DOHH2 (cell line): ENCODE data around the gene NBAS.

Experiments
- EZH2phosphoT487 ChIP-seq: fragments of 200-600 bp; sonication (generic); IDR thresholded peaks from 2 replicates; pipeline ENCODE4 v1.6.1; 2017; ENCODE audit warnings: borderline replicate concordance, mild to moderate bottlenecking, antibody characterized with exemption, low read length, moderate library complexity, mixed read lengths
- TF ChIP-seq, protein P1 (sequence below): fragments of 200-600 bp; sonication (generic); IDR thresholded peaks from one replicate; pipeline ENCODE4 v1.5.1; 2014; ENCODE audit warnings: antibody characterized with exemption, mild to moderate bottlenecking, low read depth, low read length; ENCODE audit not compliant: poor library complexity, severe bottlenecking

DNA sequence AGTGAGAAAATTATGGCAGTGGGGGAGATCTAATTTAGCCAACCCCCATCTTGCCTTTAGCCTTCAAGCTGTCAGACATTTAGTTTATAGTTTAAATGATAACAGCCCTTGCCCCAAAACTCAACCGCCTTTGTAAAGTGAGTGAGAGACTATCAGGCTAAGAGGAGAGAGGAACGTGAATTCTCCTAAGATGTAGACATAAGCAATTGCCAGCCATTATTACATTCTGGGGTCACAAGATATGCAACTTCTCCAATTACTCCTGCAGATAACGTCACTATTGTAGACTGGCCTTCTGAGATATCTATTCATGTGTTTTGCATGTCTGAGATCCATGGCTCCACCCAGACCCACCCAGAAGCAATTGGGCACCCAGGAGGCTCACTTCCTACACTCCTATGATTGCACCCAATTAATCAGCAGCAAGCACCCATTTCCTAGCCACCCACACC lies 307.3 kb downstream of the NBAS start:
- TF ChIP-seq, protein P1, sequence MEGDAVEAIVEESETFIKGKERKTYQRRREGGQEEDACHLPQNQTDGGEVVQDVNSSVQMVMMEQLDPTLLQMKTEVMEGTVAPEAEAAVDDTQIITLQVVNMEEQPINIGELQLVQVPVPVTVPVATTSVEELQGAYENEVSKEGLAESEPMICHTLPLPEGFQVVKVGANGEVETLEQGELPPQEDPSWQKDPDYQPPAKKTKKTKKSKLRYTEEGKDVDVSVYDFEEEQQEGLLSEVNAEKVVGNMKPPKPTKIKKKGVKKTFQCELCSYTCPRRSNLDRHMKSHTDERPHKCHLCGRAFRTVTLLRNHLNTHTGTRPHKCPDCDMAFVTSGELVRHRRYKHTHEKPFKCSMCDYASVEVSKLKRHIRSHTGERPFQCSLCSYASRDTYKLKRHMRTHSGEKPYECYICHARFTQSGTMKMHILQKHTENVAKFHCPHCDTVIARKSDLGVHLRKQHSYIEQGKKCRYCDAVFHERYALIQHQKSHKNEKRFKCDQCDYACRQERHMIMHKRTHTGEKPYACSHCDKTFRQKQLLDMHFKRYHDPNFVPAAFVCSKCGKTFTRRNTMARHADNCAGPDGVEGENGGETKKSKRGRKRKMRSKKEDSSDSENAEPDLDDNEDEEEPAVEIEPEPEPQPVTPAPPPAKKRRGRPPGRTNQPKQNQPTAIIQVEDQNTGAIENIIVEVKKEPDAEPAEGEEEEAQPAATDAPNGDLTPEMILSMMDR = no peak
- TF ChIP-seq EZH2phosphoT487 = no peak
